ENCODE results near the gene ROBO1.

GRCh38 chr3:79286882-79287281 lies 480.9 kb downstream of the ROBO1 start:
- TF ChIP-seq, protein P1, sequence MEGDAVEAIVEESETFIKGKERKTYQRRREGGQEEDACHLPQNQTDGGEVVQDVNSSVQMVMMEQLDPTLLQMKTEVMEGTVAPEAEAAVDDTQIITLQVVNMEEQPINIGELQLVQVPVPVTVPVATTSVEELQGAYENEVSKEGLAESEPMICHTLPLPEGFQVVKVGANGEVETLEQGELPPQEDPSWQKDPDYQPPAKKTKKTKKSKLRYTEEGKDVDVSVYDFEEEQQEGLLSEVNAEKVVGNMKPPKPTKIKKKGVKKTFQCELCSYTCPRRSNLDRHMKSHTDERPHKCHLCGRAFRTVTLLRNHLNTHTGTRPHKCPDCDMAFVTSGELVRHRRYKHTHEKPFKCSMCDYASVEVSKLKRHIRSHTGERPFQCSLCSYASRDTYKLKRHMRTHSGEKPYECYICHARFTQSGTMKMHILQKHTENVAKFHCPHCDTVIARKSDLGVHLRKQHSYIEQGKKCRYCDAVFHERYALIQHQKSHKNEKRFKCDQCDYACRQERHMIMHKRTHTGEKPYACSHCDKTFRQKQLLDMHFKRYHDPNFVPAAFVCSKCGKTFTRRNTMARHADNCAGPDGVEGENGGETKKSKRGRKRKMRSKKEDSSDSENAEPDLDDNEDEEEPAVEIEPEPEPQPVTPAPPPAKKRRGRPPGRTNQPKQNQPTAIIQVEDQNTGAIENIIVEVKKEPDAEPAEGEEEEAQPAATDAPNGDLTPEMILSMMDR (IDR thresholded peaks at IDR 0.05; ENCODE audit: insufficient read depth, low read depth, low read length) = no peak
- TF ChIP-seq EZH2 (IDR thresholded peaks at IDR 0.05; ENCODE audit: insufficient read depth, low read length) = no peak
